HepG2 (cell line): ENCODE results near the gene ATP8A2.

Source experiments
- IRX3 ChIP-seq: sonication (generic); formaldehyde crosslinking; IDR thresholded peaks from 2 replicates; pipeline ENCODE4 v1.8.1; 2023; ENCODE audit warnings: mild to moderate bottlenecking, low read depth, missing genetic modification reagents, borderline replicate concordance
- KDM1A ChIP-seq: IDR thresholded peaks from 2 replicates; pipeline ENCODE4 v1.6.1; 2016; ENCODE audit warnings: missing compliant biosample characterization
- MED1 ChIP-seq: sonication (generic); formaldehyde crosslinking; IDR thresholded peaks from 2 replicates; pipeline ENCODE4 v1.4.0; 2020; ENCODE audit warnings: missing genetic modification reagents
- NRL ChIP-seq: sonication (generic); formaldehyde crosslinking; IDR thresholded peaks from 2 replicates; pipeline ENCODE4 v1.5.0; 2020; ENCODE audit warnings: missing genetic modification reagents, mild to moderate bottlenecking, moderate library complexity, borderline replicate concordance
- TRIM22 ChIP-seq: fragments of 450-650 bp; IDR thresholded peaks from 2 replicates; pipeline ENCODE4 v1.6.1; 2017
- ZNF775 ChIP-seq: sonication (generic); formaldehyde crosslinking; IDR thresholded peaks from 2 replicates; pipeline ENCODE4 v1.4.0; 2020; ENCODE audit warnings: missing genetic modification reagents, mild to moderate bottlenecking, moderate library complexity, borderline replicate concordance
- TF ChIP-seq, protein P1 (sequence below): sonication (generic); formaldehyde crosslinking; IDR thresholded peaks from 2 replicates; pipeline ENCODE4 v1.4.0; 2020; ENCODE audit warnings: missing genetic modification reagents

DNA sequence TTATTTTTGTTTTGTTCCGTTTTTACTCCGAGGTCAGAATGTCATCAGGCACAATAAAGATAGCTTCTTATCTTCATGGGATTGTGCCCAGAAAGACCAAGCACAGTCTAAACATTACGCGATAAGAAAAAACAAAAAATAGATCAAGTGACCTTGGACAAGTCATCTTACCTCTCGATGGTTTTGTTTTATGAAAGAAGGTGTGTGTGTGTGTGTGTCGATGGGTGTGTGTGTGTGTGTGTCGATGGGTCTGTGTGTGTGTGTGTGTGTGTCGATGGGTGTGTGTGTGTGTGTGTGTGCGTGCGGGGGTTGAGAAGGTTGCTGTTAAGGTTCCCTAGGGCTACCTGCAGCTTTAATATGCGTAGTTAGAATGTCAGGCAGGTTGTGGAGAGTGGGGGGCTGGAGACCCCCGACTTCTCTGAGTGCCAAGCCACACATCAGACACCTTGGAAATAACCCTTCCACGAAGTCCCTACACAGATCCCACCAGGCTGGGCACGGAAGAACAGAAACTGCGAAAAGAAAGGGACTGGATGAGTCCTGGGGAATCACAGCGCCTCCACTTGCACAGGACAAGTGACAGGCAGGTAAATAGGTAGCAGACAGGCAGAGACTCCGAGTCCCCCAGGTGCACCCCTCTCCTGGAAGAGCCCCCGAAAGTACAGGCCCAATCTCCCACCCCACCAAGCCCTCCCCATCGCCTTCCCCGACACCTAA is 458 bp upstream of the ATP8A2 start:
- TF ChIP-seq IRX3 (CRISPR knock-in tag), result no peak
- TF ChIP-seq, protein P1, sequence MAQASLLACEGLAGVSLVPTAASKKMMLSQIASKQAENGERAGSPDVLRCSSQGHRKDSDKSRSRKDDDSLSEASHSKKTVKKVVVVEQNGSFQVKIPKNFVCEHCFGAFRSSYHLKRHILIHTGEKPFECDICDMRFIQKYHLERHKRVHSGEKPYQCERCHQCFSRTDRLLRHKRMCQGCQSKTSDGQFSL (CRISPR knock-in tag), result no peak
- TF ChIP-seq MED1 (CRISPR knock-in tag), result no peak
- TF ChIP-seq ZNF775, result no peak
- TF ChIP-seq TRIM22, result no peak
- no peak for TF ChIP-seq NRL (CRISPR knock-in tag)
- TF ChIP-seq KDM1A (CRISPR knock-in tag), result no peak
